GM12892 (cell line): Measurements from ENCODE around the gene NAGPA.

Source experiments
- POLR2A ChIP-seq: IDR thresholded peaks from 2 replicates; pipeline ENCODE4 v1.6.1; 2011; ENCODE audit warnings: low read depth, low read length, control low read depth
- POLR2AphosphoS5 ChIP-seq: IDR thresholded peaks from 2 replicates; pipeline ENCODE4 v1.6.1; 2011; ENCODE audit warnings: low read depth, low read length, control low read depth
- TAF1 ChIP-seq: IDR thresholded peaks from 2 replicates; pipeline ENCODE4 v1.6.1; 2011; ENCODE audit warnings: low read depth, mild to moderate bottlenecking, control low read depth, low read length, borderline replicate concordance

GRCh38 chr16:5018793-5019192 lies 14.9 kb downstream of the NAGPA start:
- no peak for TF ChIP-seq TAF1
- no peak for TF ChIP-seq POLR2A
- no peak for TF ChIP-seq POLR2AphosphoS5
